HEK293T (cell line): Measurements from ENCODE around the gene VSIR.

Experiments used
- ELF4 ChIP-seq: fragments of 450-650 bp; IDR thresholded peaks from 2 replicates; pipeline ENCODE4 v1.6.1; 2017; ENCODE audit warnings: antibody characterized with exemption
- FOXA1 ChIP-seq: fragments of 450-650 bp; IDR thresholded peaks from 2 replicates; pipeline ENCODE4 v1.6.1; 2016; ENCODE audit warnings: mild to moderate bottlenecking
- FOXK2 ChIP-seq: fragments of 450-650 bp; IDR thresholded peaks from 2 replicates; pipeline ENCODE4 v1.6.1; 2016; ENCODE audit warnings: mild to moderate bottlenecking
- FOXM1 ChIP-seq: fragments of 450-650 bp; IDR thresholded peaks from 2 replicates; pipeline ENCODE4 v1.6.1; 2017; ENCODE audit warnings: mild to moderate bottlenecking, borderline replicate concordance
- L3MBTL2 ChIP-seq: fragments of 450-650 bp; conservative IDR thresholded peaks from 2 replicates; pipeline ENCODE4 v1.6.1; 2016; ENCODE audit warnings: mild to moderate bottlenecking
- SUZ12 ChIP-seq: fragments of 450-650 bp; IDR thresholded peaks from 2 replicates; pipeline ENCODE4 v1.6.1; 2016; ENCODE audit warnings: mild to moderate bottlenecking
- TARDBP ChIP-seq: fragments of 450-650 bp; IDR thresholded peaks from 2 replicates; pipeline ENCODE4 v1.6.1; 2016
- TF ChIP-seq, protein P1 (sequence below): fragments of 450-650 bp; IDR thresholded peaks from 2 replicates; pipeline ENCODE4 v1.6.1; 2016

DNA sequence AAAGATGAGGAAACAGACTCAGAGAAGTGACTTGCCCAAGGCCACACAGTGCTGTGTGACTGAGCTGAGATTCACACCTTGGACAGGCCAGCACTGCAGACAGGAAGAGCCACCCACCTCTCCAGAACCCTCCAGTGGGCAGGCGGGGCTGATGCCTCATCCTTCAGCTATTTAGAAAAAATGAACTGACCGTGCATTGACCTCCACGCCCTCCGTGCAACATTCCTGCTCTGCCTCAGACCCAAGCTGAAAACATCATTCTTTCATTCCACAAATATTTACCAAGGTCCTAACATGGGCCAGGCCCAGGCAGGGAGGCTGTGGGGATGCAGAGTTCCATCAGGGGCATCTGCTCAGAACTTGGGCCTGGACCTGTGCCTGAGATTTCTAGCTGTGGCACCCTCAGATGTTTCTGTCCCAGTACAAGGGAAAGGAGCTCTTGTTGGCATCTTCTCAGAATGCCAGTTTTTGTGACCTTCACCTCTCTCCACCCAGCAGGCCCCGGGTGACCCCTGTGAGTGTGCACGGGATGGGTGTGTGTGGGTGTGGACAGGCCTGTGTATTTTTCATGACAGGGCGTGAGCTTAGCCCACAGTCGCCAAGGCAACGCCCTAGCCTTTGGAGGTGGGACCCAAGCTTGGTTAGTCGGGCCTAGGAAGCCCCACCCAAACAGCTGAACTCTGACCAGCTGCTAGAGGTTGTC, 6.5 kb downstream of the VSIR start:
- no peak for TF ChIP-seq FOXK2
- no peak for TF ChIP-seq FOXM1
- no peak for TF ChIP-seq FOXA1
- TF ChIP-seq TARDBP, result no peak
- no peak for TF ChIP-seq SUZ12
- no peak for TF ChIP-seq ELF4
- no peak for TF ChIP-seq L3MBTL2
- TF ChIP-seq, protein P1, sequence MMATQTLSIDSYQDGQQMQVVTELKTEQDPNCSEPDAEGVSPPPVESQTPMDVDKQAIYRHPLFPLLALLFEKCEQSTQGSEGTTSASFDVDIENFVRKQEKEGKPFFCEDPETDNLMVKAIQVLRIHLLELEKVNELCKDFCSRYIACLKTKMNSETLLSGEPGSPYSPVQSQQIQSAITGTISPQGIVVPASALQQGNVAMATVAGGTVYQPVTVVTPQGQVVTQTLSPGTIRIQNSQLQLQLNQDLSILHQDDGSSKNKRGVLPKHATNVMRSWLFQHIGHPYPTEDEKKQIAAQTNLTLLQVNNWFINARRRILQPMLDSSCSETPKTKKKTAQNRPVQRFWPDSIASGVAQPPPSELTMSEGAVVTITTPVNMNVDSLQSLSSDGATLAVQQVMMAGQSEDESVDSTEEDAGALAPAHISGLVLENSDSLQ, result no peak
